GM21381 (cell line): ENCODE results near the gene PPM1F.

Source experiments
- ATAC-seq: cut with Tn5 transposase; IDR thresholded peaks from one replicate; pipeline ENCODE4 v1.9.1; 2021; ENCODE audit warnings: mild to moderate bottlenecking, moderate library complexity; ENCODE audit not compliant: unreplicated experiment

The PPM1F gene

DNA sequence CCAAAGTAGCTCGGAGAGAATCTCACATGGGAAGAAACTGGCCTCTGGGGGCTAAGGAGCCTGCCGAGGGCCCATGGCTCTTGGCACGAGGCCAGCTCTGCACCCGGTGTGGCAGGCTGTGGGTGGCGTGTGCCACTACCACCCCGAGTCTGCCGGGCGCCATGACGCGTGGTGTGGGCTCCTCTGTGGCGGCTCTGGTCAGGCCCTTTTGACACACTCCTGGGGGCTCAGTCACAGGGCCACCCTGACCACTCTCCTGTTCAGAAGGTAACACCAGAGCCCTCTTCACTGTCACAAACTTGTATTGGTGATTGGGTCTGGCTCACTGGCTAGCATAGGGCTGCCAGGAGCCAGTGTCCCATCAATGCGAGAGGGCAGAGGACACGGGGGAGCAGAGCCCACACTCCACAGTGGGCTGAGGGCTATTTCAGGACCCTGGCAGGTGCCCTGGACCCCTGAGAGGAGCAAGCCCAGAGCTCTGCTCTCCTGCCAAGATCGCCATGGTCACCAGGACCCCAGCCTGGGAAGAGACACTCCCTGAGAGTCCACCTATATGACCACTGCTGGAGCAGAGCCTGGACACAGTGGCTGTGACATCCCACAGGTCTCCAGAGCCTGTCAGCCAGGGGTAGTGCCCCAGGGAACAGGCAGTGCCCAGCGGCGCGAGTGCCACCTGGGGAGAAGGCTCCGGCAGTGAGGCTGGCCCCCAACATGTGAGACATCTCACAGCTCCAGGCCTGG, 8.6 kb upstream of the PPM1F start:
- ATAC-seq, result no peak

DNA sequence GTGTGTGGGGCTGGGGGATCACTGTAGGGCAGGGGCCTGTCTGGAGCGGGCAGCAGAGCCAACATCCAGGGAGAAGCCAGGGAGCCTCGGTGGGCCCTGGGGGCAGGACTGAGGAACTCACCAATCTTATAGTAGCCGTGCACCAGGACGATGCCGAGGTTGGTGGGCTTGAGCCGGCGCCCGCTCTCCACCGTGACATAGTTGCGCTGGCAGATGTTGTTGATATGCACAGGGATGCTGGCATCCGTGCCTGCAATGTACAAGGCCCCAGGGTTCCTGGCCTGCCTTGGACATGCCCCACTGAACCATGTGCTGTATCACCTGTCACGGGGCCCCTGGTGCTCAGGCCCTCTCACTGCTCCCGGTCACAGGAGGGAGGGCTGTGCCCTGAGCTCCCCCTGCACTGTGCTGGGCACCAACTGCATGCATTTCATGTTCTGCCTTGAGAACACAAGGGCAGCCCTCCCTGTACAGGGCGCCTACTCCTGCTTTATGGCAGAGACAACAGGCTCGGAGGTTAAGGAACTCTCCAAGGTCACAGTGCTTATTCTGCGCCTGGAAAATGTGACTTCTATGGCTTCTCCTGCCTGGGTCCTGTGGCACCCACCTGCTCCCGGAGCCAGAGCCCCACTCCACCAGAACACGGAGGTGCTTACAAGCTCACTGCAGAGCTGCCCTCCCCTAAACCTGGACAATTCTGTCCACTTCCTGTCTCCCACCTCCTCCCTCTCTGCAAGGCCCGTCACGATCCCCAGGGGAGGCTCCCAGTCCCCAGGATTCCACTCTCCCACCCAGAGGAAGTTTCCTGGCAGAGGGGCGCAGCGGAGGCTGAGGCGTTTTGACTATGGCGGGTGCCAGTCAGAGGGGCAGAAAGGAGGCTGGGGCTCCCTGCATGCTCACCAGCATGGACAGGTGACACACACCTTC, 7.8 kb upstream of the PPM1F start:
- ATAC-seq, result no peak

- ATAC-seq, result no peak
Observed at GRCh38 chr22:21959274-21960074, 6.8 kb upstream of the PPM1F start.

- no peak for ATAC-seq
Observed at GRCh38 chr22:21958360-21959273, 6.0 kb upstream of the PPM1F start.

- ATAC-seq, result peak; percentile 26
Observed at GRCh38 chr22:21951931-21952465, 650 bp downstream of the PPM1F start.

GRCh38 chr22:21951062-21951461, 1.6 kb downstream of the PPM1F start:
- no peak for ATAC-seq

- ATAC-seq, result no peak
Observed at GRCh38 chr22:21949948-21950347, 2.7 kb downstream of the PPM1F start.

DNA sequence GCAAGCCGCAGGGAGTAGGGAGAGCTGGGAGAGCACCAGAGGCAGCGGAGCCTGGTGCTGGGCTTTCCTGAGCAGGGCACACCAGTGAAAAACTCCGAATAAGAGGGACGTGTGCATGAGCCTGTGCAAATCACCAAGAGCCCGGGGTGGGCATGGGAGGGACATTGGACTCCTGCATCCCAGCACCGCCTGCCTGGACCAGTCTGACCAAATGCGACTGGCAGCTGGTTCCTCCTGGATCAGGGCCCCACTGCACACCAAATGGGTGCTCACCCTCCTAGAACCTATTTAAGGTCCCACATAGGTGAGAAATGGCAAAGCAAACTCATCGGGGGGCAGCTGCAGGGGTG, 3.1 kb downstream of the PPM1F start:
- no peak for ATAC-seq

GRCh38 chr22:21948824-21949568, 3.7 kb downstream of the PPM1F start:
- ATAC-seq, result no peak

GRCh38 chr22:21948390-21948789, 4.3 kb downstream of the PPM1F start:
- no peak for ATAC-seq

- ATAC-seq, result no peak
Observed at GRCh38 chr22:21947040-21948014, 5.3 kb downstream of the PPM1F start.

DNA sequence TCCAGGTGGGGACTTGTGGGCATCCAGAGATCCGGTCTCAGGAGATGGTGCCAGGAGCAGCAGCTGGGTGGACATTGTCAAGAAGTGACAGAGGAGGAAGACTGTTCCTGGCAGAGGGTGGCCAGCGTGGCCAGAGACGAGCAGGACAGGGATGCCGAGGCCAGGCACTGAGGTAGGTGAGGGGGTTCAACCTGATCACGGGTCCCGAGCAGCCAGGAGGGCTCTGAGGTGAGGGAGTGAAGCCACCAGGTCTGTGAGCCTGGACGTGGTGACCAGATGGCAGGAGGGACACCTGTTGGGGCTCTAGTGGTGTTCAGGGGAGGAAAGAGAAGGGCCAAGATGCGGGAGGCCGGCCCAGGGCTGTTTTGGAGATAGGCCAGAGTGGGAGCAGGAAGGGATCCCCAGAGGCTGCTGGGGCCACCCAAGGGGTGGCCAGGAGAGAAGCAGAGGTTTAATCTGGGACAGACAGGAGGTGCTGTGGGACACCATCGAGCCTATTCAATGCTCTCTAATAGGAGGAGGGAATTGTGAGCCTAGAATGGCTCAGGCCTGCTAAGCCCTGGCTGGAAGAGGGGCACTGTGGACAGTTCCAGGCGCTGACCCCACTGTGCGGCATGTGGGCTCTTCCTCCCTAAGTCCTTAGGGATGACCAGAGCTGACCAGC, 6.3 kb downstream of the PPM1F start:
- no peak for ATAC-seq

- ATAC-seq, result no peak
Observed at GRCh38 chr22:21945453-21946261, 7.0 kb downstream of the PPM1F start.

- ATAC-seq, result no peak
Observed at GRCh38 chr22:21944871-21945270, 7.8 kb downstream of the PPM1F start.

DNA sequence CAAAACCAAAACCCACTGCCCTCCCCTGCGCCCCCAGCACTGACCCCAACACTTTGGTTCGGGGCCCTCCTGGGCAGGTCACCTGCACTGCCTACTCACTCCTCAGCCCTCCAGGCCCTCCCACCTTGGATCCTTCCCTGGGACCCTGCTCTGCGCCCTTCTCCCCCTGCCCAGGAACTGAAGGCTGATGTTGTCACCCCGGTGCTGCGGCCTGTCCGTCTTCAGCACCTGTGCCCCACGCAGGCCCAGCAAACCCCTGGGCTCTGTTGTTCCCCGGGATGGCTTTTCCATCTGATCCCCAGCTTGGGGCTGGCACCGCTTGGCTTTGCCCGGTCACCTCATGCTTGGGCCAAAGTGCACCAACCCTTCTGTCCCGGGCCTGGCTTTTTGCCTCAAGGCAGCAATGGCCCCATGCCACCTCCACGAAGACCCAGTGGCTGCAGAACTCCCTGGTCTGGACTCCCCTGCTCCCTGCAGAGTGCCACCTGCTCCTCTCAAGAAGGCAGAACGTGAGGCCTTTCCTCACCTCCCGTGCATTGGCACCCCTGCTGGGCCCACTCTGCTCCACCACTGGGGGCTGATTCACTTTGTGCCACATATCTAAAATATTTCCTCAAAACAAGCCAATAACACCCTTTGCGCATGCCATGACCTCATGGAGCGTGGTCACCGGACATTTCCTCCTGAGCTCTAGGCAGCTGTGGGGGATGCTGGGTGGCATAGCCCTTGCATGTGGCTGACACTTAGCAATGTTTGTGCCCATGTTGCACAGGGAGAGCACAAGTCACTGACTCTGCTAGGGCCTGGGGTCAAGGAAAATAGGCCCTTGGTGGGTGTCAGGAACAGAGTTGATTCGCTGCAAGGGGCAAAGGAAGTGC, 8.8 kb downstream of the PPM1F start:
- no peak for ATAC-seq
